Uterus (tissue), 2 donors: Measurements from ENCODE around the gene HLA-DQA1.

Source experiments
- POLR2A ChIP-seq, 2 donors: fragments of 450-650 bp; IDR thresholded peaks; one replicate each; pipeline ENCODE4 v1.6.1; 2016; ENCODE audit warnings: antibody characterized with exemption in 2 of 2, mild to moderate bottlenecking in 1 of 2, moderate library complexity in 1 of 2
- TF ChIP-seq, protein P1 (sequence below), 4 experiments: fragments of 200-600 bp in 2 of 4; fragments of 450-650 bp in 2 of 4; sonication (generic) in 2 of 4; IDR thresholded peaks; one replicate each; pipeline ENCODE4 v1.5.1; 2016 to 2019; ENCODE audit warnings: antibody characterized with exemption in 4 of 4, mild to moderate bottlenecking in 2 of 4, moderate library complexity in 1 of 4

GRCh38 chr6:32625137-32625536 lies 12.1 kb upstream of the HLA-DQA1 start:
- TF ChIP-seq, protein P1, sequence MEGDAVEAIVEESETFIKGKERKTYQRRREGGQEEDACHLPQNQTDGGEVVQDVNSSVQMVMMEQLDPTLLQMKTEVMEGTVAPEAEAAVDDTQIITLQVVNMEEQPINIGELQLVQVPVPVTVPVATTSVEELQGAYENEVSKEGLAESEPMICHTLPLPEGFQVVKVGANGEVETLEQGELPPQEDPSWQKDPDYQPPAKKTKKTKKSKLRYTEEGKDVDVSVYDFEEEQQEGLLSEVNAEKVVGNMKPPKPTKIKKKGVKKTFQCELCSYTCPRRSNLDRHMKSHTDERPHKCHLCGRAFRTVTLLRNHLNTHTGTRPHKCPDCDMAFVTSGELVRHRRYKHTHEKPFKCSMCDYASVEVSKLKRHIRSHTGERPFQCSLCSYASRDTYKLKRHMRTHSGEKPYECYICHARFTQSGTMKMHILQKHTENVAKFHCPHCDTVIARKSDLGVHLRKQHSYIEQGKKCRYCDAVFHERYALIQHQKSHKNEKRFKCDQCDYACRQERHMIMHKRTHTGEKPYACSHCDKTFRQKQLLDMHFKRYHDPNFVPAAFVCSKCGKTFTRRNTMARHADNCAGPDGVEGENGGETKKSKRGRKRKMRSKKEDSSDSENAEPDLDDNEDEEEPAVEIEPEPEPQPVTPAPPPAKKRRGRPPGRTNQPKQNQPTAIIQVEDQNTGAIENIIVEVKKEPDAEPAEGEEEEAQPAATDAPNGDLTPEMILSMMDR (IDR thresholded peaks at IDR 0.05) = no peak
- no peak for TF ChIP-seq POLR2A (IDR thresholded peaks at IDR 0.05)
